ENCODE measurements around the gene HAO1. TPM values are rescaled to one million over a fixed set of nuclear protein-coding genes. Genes with fewer than 3 reads are reported as not detected.

The HAO1 gene
- total and polyA plus RNA-seq, 9 of the 15 experiments (the other 6 are each of a cell fraction or from before 2014, with no cell fraction given): not detected

DNA sequence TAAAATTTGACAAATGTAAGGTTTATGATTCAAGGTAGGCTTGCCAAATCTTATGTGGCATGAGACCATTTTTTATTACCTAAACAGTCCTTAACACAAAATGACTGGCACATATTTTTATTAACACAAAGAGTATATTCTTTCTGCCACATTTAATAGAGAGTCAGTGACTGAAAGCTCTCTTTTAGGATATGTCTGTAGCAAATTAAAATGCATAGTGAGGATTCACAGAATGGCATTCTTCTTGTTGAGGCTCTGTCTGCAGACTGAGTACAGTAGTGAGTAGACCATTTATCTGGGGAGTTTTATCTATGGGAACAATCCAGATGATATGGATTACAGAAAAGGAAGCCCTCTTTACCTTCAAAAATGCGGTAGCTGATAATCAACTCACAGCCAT, 56.5 kb downstream of the HAO1 start:
- WGBS (ENCODE audit: insufficient coverage, low coverage, missing lambda C conversion rate): 0% methylated on average over 1 of the region's 1 CpG
- no peak for FAIRE-seq

More for the DNA sequence above, 56.5 kb downstream of the HAO1 start:
- Histone ChIP-seq H3K27me3 (ENCODE audit: control insufficient read depth in 2 of 2, insufficient read depth in 2 of 2, low read length in 2 of 2) (no peaks in the 10 kb centered on the region), H3K36me3 (ENCODE audit: control insufficient read depth, insufficient read depth, low read length) (no peaks in the 10 kb centered on the region), H3K27ac (ENCODE audit: extremely low read depth, low read depth, low read length) (no peak overlapping the region), H3K4me3 (no peak overlapping the region), H4K20me1 (replicated peaks; ENCODE audit: control insufficient read depth, insufficient read depth, low read length) (no peaks in the 10 kb centered on the region), H2AFZ (ENCODE audit: low read depth, low read length) (no peak overlapping the region), H3K9me3 (replicated peaks; ENCODE audit: control insufficient read depth, insufficient read depth, low read depth, low read length) (no peaks in the 10 kb centered on the region), H3K9ac (ENCODE audit: insufficient read depth in 1 of 2, low read depth in 2 of 2, low read length in 2 of 2) (no peak overlapping the region), H3K4me1 (replicated peaks in 1 of 2; ENCODE audit: control insufficient read depth in 2 of 2, insufficient read depth in 2 of 2, low read length in 2 of 2) (no peaks in the 10 kb centered on the region), H3K79me2 (ENCODE audit: control insufficient read depth, insufficient read depth, low read length) (no peaks in the 10 kb centered on the region), H3K4me2 (ENCODE audit: insufficient read depth, low read length) (no peak overlapping the region), H3K9me1 (ENCODE audit: control insufficient read depth, insufficient read depth, low read length) (no peaks in the 10 kb centered on the region)
- intact Hi-C loops (cut with micrococcal nuclease) (no loop called here), in situ Hi-C loops (cut with MboI) (no loop called here)
- no peak for ATAC-seq
- ChIA-PET POLR2A (no interaction called here), CTCF (ENCODE audit: low intra/inter-chr PET ratio) (no interaction called here)
- TF ChIP-seq, protein P1, sequence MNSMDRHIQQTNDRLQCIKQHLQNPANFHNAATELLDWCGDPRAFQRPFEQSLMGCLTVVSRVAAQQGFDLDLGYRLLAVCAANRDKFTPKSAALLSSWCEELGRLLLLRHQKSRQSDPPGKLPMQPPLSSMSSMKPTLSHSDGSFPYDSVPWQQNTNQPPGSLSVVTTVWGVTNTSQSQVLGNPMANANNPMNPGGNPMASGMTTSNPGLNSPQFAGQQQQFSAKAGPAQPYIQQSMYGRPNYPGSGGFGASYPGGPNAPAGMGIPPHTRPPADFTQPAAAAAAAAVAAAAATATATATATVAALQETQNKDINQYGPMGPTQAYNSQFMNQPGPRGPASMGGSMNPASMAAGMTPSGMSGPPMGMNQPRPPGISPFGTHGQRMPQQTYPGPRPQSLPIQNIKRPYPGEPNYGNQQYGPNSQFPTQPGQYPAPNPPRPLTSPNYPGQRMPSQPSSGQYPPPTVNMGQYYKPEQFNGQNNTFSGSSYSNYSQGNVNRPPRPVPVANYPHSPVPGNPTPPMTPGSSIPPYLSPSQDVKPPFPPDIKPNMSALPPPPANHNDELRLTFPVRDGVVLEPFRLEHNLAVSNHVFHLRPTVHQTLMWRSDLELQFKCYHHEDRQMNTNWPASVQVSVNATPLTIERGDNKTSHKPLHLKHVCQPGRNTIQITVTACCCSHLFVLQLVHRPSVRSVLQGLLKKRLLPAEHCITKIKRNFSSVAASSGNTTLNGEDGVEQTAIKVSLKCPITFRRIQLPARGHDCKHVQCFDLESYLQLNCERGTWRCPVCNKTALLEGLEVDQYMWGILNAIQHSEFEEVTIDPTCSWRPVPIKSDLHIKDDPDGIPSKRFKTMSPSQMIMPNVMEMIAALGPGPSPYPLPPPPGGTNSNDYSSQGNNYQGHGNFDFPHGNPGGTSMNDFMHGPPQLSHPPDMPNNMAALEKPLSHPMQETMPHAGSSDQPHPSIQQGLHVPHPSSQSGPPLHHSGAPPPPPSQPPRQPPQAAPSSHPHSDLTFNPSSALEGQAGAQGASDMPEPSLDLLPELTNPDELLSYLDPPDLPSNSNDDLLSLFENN (IDR thresholded peaks at IDR 0.05; ENCODE audit: low read depth in 2 of 2, low read length in 2 of 2): no peak
- no peak for TF ChIP-seq ETS2 (tag; IDR thresholded peaks at IDR 0.05; ENCODE audit: borderline replicate concordance, poor library complexity, severe bottlenecking)
- DNase-seq (ENCODE audit: extremely low read depth in 1 of 4, low spot score in 3 of 4): no peak
- BruUV-seq (replicated peaks): no TSS peak

Data from K562 (cell line).